ENCODE data around the gene ABCA7. TPM values are rescaled to one million over a fixed set of nuclear protein-coding genes. Genes with fewer than 3 reads are reported as not detected.
A peak's percentile ranks its signal among the peaks of the same experiment; 100 is the strongest.

The ABCA7 gene
- total and polyA plus RNA-seq, 12 donors, result 2.1 to 109 (median 18.8) TPM

- no peaks in the 10 kb centered on the region for H3K9me3 ChIP-seq (replicated peaks in 1 of 3)
- intact Hi-C loops (cut with DNase I), result no loop called here
- H3K36me3 ChIP-seq (replicated peaks in 1 of 2), result peaks cover 0 to 16% of the 10 kb centered on the region in 2 donors
- H3K4me3 ChIP-seq, result peak overlapping the region in 1 of 4 donors; percentile 20
- peak overlapping the region; percentile 92 to 99 (median 98) for H3K27ac ChIP-seq
- no peaks in the 10 kb centered on the region for H3K27me3 ChIP-seq
- no peak for TF ChIP-seq CTCF (IDR thresholded peaks at IDR 0.05)
- TF ChIP-seq POLR2A (IDR thresholded peaks at IDR 0.05), result peak in 1 of 2 donors; percentile 78
- WGBS, 4 donors, result 39 to 69% (median 56%) methylated on average over 12 to 17 of the region's 17 CpGs
- peaks cover 35 to 47% of the 10 kb centered on the region in 2 donors for H3K4me1 ChIP-seq (replicated peaks in 1 of 2)
- DNase-seq, result peak; percentile 70 to 91 (median 87)
These were observed 62.7 kb downstream of the ABCA7 start for GRCh38 chr19:1102407-1103131.

GRCh38 chr19:1103132-1103707 is 63.3 kb downstream of the ABCA7 start:
- peaks cover 0 to 22% of the 10 kb centered on the region in 2 donors for H3K36me3 ChIP-seq (replicated peaks in 1 of 2)
- WGBS, 4 donors, result 31 to 40% (median 37%) methylated on average over 19 to 20 of the region's 20 CpGs
- intact Hi-C loops (cut with DNase I), result no loop called here
- TF ChIP-seq POLR2A (IDR thresholded peaks at IDR 0.05) (no peak), CTCF (IDR thresholded peaks at IDR 0.05) (no peak)
- peak overlapping the region; percentile 92 to 99 (median 98) for H3K27ac ChIP-seq
- no peaks in the 10 kb centered on the region for H3K9me3 ChIP-seq (replicated peaks in 1 of 3)
- no peaks in the 10 kb centered on the region for H3K27me3 ChIP-seq
- no peak for DNase-seq
- H3K4me3 ChIP-seq, result no peak overlapping the region
- peaks cover 35 to 47% of the 10 kb centered on the region in 2 donors for H3K4me1 ChIP-seq (replicated peaks in 1 of 2)

- intact Hi-C loops (cut with DNase I), result no loop called here
- Histone ChIP-seq H3K27me3 (no peaks in the 10 kb centered on the region), H3K4me1 (replicated peaks in 1 of 2) (peaks cover 35 to 47% of the 10 kb centered on the region in 2 donors), H3K4me3 (peak within 1 kb of the TSS; percentile 37 to 84 (median 62)), H3K27ac (peak within 1 kb of the TSS; percentile 97 to 99 (median 99)), H3K9me3 (replicated peaks in 1 of 3) (no peaks in the 10 kb centered on the region), H3K36me3 (replicated peaks in 1 of 2) (peaks cover 0 to 28% of the 10 kb centered on the region in 2 donors)
- peak; percentile 99 to 100 (median 99) for DNase-seq
- no peak for TF ChIP-seq CTCF (IDR thresholded peaks at IDR 0.05)
- peak; percentile 97 to 99 for TF ChIP-seq POLR2A (IDR thresholded peaks at IDR 0.05)
- WGBS, 4 donors, result 0 to 1% (median 0%) methylated on average over 25 to 75 of the region's 75 CpGs; no CpG with 5 or more reads in 1 of the 4 donors
These were observed 63.9 kb downstream of the ABCA7 start, which contains the start of gene GPX4 for GRCh38 chr19:1103708-1104310. Gene GPX4, plus strand, starts transcription at chr19:1103994. Its CDS starts 50 bp downstream, at chr19:1104044.

All from adrenal gland (tissue), 12 donors.